Hematopoietic multipotent progenitor cell treated with erythropoietin and hydrocortisone succinate and interleukin-3 and kit ligand, for 8 days (in vitro differentiated cells): ENCODE results near the gene C1orf232.
A peak's percentile ranks its signal among the peaks of the same experiment; 100 is the strongest.

Experiments used
- DNase-seq: peaks from one replicate; pipeline ENCODE4 v3.0.0-alpha.2; 2015

C1orf232 gene

DNA sequence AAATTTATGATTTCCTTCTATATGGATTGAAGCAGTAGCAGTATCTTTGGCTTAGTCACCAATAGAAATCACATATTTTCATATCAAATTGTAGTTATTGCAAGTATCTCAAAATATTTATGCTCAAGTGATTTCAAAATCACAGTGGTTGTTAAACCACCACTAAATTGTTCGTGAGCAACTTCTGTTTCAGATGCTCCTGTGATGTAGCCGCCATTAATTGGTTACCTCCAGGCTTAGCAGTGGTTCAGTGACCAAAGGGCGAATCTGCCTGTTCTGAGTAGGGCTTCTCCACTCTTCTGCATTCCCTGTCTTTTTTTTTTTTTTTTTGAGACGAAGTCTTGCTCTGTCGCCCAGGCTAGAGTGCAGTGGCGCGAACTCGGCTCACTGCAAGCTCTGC lies 6.6 kb upstream of the C1orf232 start:
- no peak for DNase-seq

DNA sequence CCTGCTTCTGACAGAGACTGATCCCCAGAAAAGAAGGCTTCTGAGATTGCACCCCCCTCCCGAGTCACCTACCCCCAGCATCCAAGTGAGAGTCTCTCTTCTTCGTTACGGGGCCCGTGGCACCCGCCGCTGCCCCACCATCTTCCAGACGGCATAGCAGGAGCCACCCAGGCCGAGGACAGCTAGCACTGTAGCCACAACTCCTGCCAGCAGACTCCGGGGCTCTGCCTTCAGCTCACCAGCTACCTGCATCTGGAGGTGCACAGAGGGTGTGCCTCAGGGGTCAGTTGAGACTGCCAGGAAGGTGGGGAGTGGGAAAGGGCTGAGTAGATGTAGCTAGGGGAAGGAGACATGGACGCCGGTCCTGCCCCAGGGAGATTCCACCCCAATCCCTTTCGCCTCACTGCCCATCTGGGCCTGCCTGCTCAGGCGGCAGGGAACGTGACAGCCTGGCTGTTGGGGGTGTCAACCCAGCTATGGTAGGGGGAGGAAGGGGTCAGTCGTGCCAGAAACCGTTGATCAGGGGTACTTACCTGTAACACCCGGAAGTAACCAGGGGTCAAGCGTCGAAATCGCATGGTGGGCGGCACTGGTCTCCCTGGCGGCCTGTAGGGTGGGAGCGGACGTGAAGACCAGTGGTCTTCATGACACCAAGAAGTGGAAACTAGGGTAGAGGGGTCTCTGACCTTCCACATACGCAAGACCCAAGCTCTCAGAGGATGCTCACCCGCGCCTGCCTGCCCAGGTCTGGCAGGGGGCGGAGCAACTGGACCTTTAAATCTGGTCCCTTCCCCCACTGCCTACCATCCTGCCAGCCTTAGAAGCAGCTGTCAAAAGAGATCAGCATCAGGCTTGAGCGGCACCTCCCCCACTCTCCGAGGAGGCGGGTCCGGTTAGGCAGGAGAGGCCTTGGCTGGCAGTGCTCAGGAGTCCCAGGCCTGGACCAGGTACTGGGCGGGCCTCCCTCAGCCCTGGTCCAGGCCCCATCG lies 2.6 kb upstream of the C1orf232 start, which contains the start of gene ZNF593OS:
Gene ZNF593OS, minus strand, starts transcription at position 749 of the 989 bp plus-strand sequence. Its CDS starts 171 bp downstream, at position 578.
- no peak for DNase-seq

DNA sequence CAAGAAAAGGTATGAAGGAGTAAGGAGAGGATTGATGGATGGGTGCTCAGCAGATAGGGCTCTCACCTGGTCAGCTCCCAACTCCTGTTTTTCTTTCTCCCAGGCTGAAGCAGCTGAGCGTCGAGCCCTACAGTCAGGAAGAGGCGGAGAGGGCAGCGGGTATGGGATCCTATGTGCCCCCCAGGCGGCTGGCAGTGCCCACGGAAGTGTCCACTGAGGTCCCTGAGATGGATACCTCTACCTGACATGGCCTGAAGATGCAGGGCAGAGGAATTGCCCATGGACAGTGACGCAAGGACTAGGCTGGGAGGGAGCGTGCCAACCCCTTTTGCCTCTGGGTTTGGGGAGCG lies 1.7 kb upstream of the C1orf232 start:
- no peak for DNase-seq

DNA sequence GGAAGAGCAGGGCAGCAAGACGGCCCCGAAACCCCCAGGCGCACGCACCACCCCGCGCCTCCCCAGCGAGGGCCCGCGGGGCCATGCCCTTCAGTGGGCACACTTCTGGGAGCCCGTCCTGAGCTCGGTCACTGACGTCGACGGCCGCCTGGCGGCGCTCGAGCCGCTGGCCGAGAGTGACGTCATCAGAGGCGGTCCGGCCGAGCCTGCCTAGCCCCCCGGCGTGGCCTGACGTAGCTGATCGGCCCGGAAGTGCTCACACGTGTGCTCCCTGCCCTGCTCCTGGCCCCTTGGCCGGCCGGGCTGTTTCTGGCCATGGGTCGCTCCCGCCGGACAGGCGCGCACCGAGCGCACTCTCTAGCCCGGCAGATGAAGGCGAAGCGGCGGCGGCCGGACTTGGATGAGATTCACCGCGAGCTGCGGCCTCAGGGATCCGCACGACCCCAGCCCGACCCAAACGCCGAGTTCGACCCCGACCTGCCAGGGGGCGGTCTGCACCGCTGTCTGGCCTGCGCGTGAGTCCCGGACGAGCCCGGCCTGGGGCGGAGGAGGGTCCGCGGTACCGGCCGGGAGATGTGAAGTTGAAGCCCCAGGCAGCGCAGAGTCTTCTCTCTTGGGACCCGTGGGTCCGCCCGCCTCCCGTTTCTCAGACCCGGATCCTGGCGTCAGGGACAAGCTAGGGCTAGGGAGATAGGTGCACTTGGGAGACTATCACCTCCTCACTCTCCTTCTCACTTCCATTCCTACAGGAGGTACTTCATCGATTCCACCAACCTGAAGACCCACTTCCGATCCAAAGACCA lies 1.1 kb upstream of the C1orf232 start, which contains the start of gene ZNF593:
Gene ZNF593, plus strand, starts transcription at position 240 of the 803 bp plus-strand sequence. Its CDS starts 76 bp downstream, at position 316.
- peak; percentile 91 for DNase-seq

DNA sequence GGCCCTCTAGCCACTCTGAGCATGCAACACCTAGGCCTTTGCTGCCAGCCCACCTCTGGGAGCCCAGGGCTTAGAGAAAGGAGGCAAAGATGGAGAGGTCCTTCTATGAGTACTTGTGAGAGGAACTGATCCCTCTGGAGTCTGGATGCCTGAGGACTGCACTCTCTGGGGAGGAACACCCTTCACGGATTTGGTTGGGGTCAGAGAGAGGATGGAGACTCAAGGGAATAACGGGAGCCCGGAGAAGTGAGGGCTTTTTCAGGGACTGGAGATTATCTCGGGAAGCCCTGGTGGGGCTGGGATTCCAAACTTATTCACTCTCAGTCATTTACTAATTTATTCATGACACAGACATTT lies 413 bp upstream of the C1orf232 start:
- no peak for DNase-seq

DNA sequence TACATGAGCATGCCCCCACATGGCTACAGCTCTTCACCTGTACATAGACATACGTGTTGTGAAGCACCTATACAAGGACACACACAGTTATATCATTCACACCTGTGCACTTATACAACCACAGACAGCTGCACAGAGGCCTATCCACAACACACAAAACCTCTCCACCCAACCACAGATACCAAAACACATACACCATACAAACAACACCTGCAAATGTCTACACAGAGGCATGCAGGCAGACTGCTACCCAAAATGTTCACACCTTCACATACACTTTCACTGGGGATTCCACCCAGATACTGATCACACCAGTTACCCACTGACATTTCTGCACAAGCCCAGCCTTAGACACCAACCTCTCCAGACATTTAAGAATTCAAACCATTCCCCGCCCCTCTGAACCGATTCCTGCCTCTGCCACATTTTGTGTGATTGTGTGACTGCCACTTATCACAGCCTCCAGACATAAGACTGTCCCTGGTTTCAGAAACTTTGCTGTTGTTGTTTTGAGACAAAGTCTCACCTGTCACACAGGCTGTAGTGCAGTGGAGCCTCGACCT lies 2.0 kb downstream of the C1orf232 start:
- DNase-seq, result no peak

DNA sequence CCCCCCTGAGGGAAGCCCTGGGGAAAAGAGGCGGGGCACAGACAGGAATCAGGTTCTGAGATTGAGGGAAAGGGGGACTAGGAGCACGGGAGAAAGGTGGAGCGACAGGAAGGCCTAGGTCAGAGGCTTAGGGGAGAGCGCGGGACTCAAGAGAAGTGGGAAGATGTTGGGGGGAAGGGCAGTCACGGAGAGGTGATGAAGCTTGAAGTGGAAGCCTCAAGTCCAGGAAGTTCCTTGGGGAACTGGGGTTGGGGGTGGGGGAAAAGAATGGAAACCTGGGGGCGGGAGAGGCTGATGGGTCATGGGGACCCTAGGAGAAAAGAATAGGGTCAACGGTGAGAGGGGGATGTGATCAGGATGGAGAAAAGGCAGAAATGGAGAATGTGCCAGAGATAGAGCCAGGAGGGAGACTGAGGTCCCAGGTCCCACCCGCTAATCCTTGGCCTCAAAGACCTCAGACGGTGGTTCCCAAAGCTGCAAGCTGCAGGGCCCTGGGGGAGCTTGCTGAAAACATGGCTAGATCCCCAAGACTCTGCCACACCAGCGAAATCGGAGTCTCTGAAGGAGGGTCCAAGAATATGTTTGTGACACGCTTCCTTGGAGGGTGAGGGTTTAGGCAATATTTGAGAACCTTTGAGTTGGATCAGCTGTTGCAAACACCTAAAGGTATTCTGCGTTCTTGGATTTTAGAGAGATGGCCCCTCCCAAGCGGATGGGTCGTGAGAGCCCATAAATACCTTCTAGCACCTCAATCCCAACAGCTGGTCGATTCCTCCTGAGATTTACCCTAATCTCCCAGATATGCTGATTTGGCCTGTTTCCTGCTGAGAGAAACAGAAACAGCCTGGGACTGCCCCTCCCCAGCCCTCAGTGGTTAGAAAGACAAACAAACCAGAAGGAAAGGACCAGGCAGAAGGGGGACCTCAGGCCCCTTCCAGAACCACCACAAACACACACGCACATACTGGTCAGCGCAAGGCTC lies 3.6 kb downstream of the C1orf232 start:
- no peak for DNase-seq

DNA sequence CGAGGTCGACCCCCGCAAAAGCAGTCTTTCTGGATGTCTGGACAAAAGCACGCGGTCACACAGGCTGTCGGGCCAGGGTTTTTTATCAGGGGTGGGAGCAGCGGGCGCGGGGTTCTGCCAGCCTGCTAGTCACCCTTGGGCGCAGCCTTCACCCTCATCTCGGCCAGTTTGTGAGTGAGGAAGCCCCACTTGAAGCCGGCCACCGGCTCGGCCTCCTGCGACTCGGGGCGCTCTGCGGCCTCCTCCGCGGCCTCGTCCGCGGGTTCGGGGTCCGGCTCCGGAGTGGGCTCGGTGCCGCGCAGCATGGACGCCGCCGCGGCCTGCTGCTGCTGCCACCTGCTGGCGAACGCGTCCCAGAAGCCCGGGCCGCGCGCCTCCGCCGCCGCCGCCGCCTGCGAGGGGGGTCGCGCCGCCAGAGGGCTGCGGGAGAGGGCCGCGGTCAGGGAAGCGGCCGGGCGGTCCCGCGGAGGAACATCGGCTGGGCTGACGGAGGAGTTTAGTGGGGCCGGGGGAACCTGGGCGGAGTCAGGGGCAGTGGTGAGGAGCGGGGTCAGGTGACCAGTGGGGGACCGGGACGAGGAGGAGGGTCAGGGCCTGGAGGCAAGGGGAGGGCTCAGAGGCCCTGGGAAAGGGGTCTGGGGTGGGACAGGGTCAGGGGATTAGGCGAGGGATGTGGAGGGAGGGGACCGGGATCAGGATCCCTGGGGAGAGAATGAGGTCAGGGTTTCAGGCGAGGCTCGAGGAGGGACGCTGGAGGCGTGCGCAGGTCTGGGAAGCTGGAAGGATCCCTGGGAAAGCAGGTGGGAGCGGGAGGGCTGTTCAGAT lies 4.5 kb downstream of the C1orf232 start:
- DNase-seq, result no peak

DNA sequence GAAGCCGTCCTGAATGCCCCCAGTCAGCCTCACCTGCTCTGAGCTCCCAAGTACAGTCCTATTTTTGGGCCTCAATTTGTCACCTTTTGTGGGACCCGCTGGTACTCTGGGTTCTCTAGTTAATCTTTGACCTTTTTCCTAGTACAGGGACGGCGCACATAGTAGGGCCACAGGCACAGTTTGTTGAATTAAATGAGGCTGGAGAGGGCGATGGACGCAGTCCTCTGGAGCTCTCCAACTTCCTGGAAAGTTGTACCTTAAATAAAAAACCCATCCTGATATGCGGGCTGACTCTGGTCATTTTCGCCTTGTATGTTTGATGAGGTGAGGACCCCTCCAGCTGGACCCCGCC lies 5.1 kb downstream of the C1orf232 start:
- DNase-seq, result no peak

DNA sequence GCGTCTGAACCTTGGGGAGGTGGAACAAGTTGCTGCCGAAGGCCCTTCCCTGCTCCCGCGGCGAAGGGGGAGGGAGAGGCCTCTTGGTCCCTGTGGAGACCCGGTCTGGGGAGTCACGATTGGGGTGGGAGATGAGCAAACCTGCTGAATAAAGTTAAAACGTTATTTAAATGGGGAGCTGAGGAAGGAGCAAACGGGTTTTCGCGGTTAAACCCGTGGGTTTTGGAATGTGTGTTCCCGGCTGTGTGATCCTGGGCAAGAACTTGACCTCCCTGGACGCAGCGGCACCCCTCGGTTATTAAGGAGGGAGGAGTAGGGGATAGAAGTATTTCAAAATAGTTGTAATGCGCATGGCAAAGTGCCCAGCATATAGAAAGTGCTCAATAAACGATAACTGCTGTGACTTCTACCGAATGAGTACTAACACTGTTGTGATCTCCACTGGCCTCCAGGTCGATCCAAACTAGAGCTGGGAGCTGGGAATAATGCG lies 6.5 kb downstream of the C1orf232 start:
- DNase-seq, result peak; percentile 45

DNA sequence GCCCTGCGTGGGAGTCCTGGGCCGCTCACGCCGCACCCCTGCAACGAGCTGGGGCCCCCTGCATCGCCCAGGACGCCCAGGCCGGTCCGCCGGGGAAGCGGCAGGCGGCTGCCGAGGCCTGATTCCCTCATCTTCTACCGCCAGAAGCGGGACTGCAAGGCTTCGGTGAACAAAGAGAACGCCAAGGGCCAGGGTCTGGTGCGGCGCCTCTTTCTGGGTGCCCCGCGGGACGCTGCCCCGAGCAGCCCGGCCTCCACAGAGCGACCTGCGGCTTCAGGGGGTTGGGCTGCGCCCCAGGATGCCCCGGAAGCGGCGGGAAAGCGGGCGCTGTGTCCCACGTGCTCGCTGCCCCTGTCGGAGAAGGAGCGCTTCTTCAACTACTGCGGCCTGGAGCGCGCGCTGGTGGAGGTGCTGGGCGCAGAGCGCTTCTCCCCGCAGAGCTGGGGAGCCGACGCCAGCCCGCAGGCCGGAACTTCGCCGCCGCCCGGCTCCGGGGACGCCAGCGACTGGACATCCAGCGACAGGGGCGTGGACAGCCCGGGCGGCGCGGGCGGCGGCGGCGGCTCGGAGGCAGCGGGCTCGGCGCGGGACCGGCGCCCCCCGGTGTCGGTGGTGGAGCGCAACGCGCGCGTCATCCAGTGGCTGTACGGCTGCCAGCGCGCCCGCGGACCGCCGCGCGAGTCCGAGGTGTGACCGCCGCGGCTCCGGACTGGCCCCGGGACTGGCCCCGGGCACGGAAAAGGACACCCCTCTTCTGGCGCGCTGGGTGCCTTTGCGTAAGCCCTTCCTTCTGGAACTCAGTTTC lies 7.1 kb downstream of the C1orf232 start:
- DNase-seq, result peak; percentile 76

DNA sequence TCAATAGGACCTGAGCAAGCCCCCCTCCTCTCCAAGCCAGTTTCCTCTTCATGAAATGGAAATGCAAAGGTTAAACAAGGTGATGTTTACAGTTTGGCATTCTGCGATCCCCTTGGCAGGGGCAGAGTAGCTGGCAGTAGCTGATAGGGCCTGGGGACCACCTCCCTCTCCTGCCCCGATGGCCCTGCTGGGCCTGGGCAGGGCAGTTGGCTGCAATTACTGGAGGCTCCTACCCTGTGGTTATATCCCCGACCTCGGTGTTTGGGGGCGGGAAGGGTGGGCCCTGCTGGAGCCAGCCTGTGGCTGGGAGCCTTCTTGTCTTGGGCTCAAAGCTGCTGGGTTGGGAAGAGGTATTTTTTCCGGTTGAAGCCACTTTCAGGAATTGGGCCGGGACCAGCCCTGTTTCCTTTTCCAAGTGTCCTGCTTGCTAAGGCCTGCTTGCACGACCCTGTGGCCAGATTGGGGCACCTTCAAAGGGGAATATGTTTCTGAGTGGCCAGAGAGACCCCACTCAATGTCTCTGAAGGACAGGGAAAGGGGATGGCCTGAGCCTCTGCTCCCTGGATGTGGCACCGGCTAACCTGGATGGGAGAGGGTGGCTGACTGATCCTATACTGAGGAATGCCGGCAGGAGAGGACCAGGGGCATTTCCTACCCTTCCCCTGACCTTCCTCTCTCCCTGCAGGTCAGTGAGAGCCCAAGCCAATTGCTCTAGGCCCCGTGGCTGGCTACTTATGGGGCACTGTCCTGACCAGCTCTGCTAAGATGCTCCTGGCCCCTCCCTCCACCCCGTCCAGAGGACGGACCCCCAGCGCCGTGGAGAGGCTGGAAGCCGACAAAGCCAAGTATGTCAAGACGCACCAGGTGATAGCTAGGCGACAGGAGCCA lies 8.0 kb downstream of the C1orf232 start:
- DNase-seq, result peak; percentile 73

DNA sequence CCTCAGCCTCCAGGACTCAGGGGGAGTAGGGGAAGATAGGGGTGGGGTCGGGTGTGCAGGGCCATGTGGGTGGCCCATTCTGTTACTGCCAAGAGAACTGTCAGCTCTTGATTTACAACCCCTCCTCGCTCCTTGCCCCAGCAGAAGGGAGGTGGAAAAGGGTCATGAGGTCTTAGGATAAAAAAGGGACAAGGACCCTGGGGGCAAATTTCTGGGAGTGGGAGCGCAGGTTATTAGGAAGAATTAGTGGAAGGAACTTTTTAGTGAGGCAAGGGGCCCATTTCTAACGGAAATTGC lies 9.1 kb downstream of the C1orf232 start:
- no peak for DNase-seq

DNA sequence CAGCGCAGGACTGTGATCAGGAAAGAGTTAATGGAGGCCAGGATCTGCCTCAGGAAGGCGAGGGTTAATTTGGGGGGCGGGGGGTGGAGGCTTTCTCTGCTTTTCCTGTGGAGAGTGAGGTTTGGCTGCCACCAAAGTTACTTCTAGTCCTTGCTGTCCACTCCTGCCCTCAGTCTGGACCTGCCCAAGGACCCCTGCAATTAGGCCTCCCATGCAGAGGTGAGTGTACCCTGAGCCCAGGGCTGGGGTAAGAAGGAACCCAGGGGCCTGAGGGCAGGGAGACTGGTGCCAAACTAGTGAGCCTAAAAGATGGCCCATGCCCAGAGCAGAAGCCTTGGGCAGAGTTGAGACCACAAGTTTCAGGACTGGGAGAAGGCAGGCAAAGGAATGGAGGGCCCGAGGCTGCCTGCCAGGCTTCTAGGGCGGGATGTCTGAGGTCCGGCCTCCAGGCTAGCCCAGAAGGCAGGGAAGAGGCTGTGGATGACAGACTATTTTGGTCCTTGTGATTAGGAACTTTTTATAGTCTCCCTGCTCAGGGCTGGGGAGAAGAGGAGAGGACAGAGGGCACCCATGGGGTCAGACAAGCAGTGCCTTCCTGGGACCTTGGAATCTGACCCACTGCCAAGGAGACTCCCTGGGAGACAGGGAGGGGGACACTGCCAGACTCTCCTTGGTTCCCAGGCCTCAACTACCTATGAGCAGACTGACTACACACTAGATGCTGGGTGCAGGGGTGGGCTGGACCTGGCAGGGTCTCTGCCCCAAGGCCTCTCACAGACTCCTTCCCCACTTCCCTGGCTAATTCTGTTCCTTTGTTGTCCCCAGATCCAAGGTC lies 9.6 kb downstream of the C1orf232 start, which contains the start of gene FAM110D:
Gene FAM110D, plus strand, starts transcription at position 172 of the 835 bp plus-strand sequence. CDS start 2,213 bp downstream, outside the sequence.
- DNase-seq, result no peak

DNA sequence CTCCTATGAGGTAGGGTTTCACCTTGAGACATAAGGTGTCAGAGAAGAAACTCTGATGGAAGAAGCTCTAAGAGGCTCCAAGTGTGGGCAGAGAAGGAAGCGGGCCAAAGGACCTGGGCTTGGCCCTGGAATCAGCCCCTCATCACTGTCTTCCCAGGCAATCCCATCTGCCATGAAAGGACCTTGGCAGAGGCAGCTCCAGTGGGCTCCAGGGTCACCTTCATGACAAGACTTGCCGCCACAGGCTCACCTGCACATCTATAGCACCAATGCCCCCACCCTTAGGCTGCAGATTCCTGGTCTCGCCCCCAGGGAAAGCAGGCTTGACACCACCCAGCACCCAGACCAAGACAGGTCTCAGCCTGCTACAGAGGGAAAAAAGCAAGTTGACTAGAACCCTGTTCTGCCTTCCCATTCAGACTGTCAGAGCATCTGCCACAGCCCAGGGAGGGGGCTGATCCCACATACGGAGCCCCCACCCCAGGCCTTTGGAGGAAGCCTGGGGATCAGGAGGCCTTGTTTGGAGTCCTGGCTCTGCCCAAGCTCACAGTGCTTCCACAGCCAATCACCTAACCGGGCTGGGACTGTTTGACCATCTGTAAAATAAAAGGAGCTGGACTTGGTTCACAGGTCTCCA lies 10.4 kb downstream of the C1orf232 start:
- no peak for DNase-seq

DNA sequence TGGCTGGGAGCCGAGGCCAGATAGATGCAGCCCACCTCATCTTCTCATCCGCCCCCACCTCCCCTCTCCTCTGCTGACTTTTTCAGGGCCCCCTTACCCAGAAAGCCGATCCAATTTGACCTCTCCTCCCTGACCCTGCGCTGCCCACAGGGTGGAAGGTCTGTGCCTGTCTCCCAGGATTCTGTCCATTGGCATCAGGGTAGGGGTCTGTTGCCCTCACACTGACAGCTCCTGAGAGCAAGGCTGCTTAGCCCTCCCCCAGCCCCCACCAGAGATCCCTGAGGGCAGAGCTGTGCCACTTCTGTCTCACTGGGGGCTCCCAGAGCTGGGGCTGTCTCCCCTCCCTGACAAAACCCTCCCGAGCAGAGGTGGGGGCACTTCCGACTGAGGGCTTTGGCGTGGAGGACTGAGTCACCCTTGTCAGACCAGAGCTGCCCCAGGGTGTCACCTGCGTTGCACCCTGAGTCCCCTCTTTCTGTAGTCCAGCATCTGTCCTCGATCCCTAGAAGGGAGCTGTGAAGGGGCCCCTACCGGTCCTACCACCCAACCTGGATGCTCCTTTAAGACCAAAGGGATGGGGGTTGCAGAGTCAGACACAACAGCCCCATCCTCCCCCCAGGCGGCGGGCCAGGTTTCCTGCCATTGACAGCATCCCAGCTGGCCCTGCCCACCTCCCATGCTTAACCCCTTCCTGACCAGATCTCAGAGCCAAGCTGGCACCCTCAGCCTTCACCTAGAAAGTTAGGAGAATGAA lies 12.3 kb downstream of the C1orf232 start:
- DNase-seq, result no peak
